ENCODE data around the gene CES3. TPM values are rescaled to one million over a fixed set of nuclear protein-coding genes. Genes with fewer than 3 reads are reported as not detected.

CES3 gene, protein sequence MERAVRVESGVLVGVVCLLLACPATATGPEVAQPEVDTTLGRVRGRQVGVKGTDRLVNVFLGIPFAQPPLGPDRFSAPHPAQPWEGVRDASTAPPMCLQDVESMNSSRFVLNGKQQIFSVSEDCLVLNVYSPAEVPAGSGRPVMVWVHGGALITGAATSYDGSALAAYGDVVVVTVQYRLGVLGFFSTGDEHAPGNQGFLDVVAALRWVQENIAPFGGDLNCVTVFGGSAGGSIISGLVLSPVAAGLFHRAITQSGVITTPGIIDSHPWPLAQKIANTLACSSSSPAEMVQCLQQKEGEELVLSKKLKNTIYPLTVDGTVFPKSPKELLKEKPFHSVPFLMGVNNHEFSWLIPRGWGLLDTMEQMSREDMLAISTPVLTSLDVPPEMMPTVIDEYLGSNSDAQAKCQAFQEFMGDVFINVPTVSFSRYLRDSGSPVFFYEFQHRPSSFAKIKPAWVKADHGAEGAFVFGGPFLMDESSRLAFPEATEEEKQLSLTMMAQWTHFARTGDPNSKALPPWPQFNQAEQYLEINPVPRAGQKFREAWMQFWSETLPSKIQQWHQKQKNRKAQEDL
- 2.5 TPM for total RNA-seq

DNA sequence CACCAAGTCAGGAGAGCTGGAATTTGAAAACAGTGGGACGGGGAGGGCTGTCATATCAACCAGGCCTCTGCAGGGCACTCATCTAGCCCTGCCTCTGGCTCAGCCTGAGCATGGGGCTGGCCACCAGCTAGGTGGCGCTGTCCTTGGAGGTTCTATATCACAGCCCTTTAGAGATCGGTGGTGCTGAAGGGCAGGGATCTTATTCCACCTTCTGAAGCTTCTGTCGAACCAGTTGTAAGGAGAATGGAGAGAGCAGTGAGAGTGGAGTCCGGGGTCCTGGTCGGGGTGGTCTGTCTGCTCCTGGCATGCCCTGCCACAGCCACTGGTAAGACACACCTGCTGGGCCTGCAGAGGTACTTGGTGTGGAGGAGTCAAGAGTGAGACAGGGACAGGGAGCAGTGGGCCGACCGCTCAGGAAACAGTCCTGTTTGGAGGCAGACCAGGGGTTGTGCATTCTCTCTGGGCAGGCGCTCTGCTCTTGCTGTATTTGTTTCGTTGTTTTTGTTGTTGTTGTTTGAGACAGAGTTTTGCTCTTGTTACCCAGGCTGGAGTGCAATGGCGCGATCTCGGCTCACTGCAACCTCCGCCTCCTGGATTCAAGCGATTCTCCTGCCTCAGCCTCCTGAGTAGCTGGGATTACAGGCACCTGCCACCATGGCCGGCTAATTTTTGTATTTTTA is at the start of gene CES3:
CES3 (plus strand) TSS at position 202 of the 680 bp plus-strand sequence; CDS start at position 244, 42 bp downstream.

DNA sequence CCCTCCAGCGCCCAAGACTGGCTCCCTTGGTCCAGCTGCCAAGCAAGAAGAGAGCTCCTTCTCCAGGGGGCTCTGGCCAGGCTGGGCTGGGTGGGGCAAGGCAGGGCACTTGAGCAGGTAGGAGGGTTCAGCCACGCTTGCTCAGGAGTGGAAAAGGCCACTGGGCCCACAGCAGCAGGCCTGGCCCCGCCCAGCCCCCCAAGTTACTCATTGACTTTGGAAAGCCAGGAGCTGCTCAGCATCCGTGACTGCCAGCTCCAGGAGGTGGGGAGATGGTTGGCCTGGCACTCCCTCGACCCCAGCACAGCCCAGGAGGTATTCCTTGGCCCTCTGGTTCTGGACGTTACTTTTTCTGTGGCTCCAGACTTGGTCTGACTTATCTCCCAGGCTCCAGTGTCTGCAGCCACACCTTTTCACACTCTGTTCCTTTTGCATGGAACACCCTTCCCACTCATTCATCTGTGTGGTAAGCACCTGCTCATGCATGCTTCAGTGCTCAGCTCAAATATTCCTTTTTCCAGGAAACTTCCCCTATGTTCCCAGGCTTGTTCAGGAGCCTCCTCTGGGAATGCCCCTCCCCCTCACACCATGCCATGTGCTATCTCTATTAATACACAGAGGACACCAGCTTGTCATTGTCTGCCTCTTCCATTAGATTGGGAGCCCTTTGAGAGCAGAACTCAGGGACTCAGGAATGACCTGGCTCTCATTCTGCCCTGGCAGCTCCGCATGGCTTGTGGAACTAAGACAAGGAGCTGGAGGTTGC is 42.1 kb upstream of the CES3 start, which contains the start of gene CDH16:
CDH16 (minus strand) TSS at position 83 of the 766 bp plus-strand sequence. CDS start 820 bp downstream, outside the sequence.

DNA sequence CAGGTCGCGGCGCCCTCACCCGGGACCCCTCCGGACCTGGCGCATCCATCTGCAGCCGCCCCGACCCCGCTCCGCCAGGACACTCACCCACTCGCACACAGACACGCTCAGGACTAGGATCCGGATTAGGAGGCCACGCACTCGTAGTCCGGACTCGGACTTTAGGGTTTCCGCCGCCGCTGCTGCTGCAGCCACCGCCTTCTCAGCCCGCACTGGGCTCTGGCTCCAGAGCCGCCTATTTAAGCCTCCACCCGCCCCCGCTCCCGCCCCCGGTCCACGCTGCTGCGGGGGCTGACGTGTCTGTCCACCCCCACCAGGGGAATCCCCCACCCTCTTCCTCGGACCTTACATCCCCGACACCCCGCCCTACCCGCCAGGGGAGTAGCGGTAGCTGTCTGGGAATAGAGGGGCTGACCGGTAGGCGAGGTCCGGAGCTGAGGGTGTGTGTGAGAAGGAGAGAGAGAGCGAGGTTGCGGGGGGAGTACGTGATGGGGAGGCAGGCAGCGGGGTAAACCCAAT is 35.7 kb upstream of the CES3 start, which contains the start of gene RRAD:
RRAD (minus strand) TSS at position 214 of the 519 bp plus-strand sequence. CDS start 356 bp downstream, outside the sequence.

DNA sequence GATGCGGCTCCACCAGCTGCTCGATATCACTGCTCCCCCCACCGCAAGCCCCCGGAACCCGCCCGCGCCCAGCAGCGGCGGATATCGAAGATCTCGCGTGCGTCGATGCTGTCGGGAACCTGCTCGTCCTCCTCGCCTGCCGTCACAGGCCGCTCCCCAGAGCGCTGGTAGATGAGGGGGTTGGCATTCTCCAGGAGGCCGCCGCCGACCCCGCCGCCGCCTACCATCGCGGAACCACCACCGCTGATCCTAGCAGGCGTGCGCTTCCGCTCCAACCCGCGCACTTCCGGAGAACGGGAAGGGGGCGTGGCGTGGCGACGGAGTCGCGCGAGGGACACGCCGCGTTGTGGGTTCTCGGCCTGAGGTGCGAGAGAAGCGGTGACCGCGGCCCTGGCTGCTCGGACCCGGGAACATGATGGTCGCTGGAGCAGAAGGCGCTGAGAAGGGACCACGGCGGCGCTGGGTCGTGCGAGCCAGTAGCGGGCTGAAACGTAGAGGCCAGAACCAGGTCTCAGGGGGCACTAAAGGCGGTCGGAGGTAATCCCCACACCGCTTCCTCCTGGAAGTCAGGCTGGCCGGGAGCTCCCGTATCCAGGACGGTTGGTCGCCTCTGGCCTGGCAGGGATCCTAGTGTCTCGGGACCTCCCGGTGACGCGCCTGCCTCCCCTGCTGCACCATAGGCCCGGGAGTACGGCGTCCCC is 26.8 kb upstream of the CES3 start, which contains the start of gene CIAO2B:
CIAO2B (minus strand) TSS at position 265 of the 701 bp plus-strand sequence; CDS start at position 227, 38 bp downstream.

DNA sequence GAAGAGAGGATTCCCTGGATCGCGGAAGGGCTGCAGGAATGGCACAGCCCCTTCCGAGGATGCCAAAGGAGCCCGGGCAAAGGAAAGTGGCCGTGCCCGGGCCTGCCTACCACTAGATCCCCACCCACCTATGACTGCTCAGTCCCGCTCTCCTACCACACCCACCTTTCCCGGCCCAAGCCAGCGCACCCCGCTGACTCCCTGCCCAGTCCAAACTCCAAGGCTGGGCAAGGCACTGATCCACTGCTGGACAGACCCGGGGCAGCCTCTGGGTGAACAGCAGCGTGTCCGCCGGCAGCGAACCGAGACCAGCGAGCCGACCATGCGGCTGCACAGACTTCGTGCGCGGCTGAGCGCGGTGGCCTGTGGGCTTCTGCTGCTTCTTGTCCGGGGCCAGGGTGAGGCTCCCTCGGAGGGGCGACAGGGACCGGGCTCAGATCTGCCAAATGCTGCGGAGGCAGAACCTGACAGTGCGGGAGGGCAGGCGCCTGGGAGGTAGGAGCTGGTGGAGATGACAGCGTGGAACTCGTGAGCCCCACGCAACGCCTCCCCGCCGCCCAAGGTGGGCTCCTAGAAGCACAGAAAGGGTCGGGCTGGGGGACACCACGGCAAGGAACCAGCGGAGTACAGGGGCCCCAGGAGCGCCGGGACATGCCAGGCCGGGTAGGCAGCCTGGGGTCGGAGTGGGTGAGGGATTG is 25.6 kb upstream of the CES3 start, which contains the start of gene CES2:
CES2 (plus strand) TSS at position 203 of the 698 bp plus-strand sequence; CDS start at position 323, 120 bp downstream.

DNA sequence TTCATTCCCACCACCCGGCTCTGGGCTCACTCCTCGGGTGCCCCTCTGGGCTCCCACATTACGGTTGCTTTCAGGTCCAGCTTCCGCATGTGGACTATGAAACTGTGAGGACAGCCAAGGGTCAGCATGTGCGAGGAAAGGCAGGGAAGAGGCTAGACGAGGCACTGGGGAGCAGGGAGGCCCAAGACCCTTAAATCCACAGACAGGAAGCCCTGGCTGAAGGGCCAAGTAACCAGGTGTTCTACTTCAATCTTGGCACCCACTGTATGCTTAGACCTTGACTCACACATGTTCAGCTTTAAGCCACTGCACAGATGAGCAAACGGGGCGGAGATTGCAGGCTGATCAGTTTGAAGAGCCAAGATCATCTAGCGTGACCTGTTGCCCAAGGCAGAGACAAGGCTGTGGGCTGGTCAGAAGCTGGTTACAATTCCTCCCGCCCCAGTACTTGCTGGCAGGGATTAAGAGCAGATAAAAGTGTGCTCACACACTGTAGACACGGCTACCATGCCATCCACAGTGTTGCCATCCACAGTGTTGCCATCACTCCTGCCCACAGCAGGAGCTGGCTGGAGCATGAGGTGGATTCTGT is 27.2 kb downstream of the CES3 start, which contains the start of gene CES4A:
CES4A (plus strand) TSS at position 393 of the 592 bp plus-strand sequence; CDS start at position 577, 184 bp downstream.

Small RNAs within 50 kb of the gene (small RNA-seq; reads per million reads assigned to genes)
- gene RN7SL543P (ENCODE audit: low replicate concordance), result not detected

Other genes starting within 250 kb of the CES3 start
- gene DYNC1LI2, start 209.7 kb upstream of the CES3 start, total RNA-seq, result 220 TPM
- gene TERB1, start 159.7 kb upstream of the CES3 start, total RNA-seq, result not detected
- 121 TPM for gene NAE1, start 130.3 kb upstream of the CES3 start, total RNA-seq
- gene CA7, start 116.9 kb upstream of the CES3 start, total RNA-seq, result not detected
- 12.5 TPM for gene PDP2, start 80.8 kb upstream of the CES3 start, total RNA-seq
- gene CDH16, start 42.4 kb upstream of the CES3 start, total RNA-seq, result not detected
- 0.63 TPM for gene RRAD, start 35.7 kb upstream of the CES3 start, total RNA-seq
- gene CIAO2B, start 26.9 kb upstream of the CES3 start, total RNA-seq, result 71.1 TPM
- gene CES2, start 25.8 kb upstream of the CES3 start, total RNA-seq, result 40.1 TPM
- gene CES4A, start 27.3 kb downstream of the CES3 start, total RNA-seq, result 33.8 TPM
- 42.3 TPM for gene CBFB, start 67.9 kb downstream of the CES3 start, total RNA-seq
- gene PHAF1, start 148.7 kb downstream of the CES3 start, total RNA-seq, result 36.3 TPM
- 0.63 TPM for gene B3GNT9, start 189.7 kb downstream of the CES3 start, total RNA-seq
- gene TRADD, start 198.6 kb downstream of the CES3 start, total RNA-seq, result 0.31 TPM
- gene FBXL8, start 198.7 kb downstream of the CES3 start, total RNA-seq, result 1.6 TPM
- gene HSF4, start 203.5 kb downstream of the CES3 start, total RNA-seq, result 11.3 TPM
- 3.4 TPM for gene NOL3, start 209.3 kb downstream of the CES3 start, total RNA-seq
- 106 TPM for gene MATCAP1, start 222.7 kb downstream of the CES3 start, total RNA-seq
- 0.63 TPM for gene EXOC3L1, start 228.9 kb downstream of the CES3 start, total RNA-seq
- 41.0 TPM for gene E2F4, start 230.9 kb downstream of the CES3 start, total RNA-seq
- gene ELMO3, start 237.9 kb downstream of the CES3 start, total RNA-seq, result 0.94 TPM